Stimulated activated CD8-positive, alpha-beta memory T cell treated with anti-CD3 and anti-CD28 coated beads, Interleukin-4, amount 100 ng/mL, for 1 hour (primary cell): Measurements from ENCODE around the gene USP36.
"Not testable (repeated sequence)": the region's sequence is repeated elsewhere in the genome, so short reads cannot be mapped to it uniquely, and the experiment has no call there.

ENCODE experiments used
- DNase-seq, 2 donors: peaks; one replicate each; pipeline ENCODE4 v3.0.0-alpha.2; 2020; ENCODE audit warnings: low read depth in 2 of 2, low spot score in 1 of 2

USP36 gene

GRCh38 chr17:78771758-78772382 is 68.7 kb downstream of the USP36 start:
- DNase-seq: no peak

GRCh38 chr17:78769196-78769773 is 71.3 kb downstream of the USP36 start:
- DNase-seq: no peak

GRCh38 chr17:78767806-78768205 is 72.8 kb downstream of the USP36 start:
- no peak for DNase-seq

GRCh38 chr17:78766743-78767294 is 73.8 kb downstream of the USP36 start:
- DNase-seq: no peak

- no peak for DNase-seq
Measured at GRCh38 chr17:78766225-78766624, 74.4 kb downstream of the USP36 start.

- no peak for DNase-seq
Measured at GRCh38 chr17:78765821-78766220, 74.8 kb downstream of the USP36 start.

- DNase-seq: no peak
Measured at GRCh38 chr17:78764871-78765270, 75.7 kb downstream of the USP36 start.

GRCh38 chr17:78763561-78763960 is 77.1 kb downstream of the USP36 start:
- DNase-seq: no peak

- no peak for DNase-seq
Measured at GRCh38 chr17:78761789-78762406, 78.7 kb downstream of the USP36 start.

GRCh38 chr17:78759969-78760352 is 80.7 kb downstream of the USP36 start:
- no peak for DNase-seq

- DNase-seq: peak in 1 of 2 donors; percentile 65
Measured at GRCh38 chr17:78759203-78759968, 81.2 kb downstream of the USP36 start.

- no peak for DNase-seq
Measured at GRCh38 chr17:78753316-78754250, 87.0 kb downstream of the USP36 start.

- DNase-seq: no peak
Measured at GRCh38 chr17:78751447-78752161, 89.0 kb downstream of the USP36 start.

GRCh38 chr17:78751000-78751399 is 89.6 kb downstream of the USP36 start:
- not testable (repeated sequence) for DNase-seq

- DNase-seq: peak; percentile 49 to 57
Measured at GRCh38 chr17:78748730-78749317, 91.8 kb downstream of the USP36 start.

GRCh38 chr17:78748048-78748729 is 92.4 kb downstream of the USP36 start:
- DNase-seq: no peak

- no peak for DNase-seq
Measured at GRCh38 chr17:78747488-78747887, 93.1 kb downstream of the USP36 start.

- no peak for DNase-seq
Measured at GRCh38 chr17:78746949-78747269, 93.7 kb downstream of the USP36 start.
